K562 (cell line): Measurements from ENCODE around the gene ANKRD44. TPM values are rescaled to one million over a fixed set of nuclear protein-coding genes. Genes with fewer than 3 reads are reported as not detected.

ENCODE experiments used
- polyA plus RNA-seq, 8 experiments: library from polyadenylated mRNA; depleted of rRNA in 4 of 8; stranded (reverse) in 5 of 8; unstranded in 3 of 8; fragments of >200 nt; fragmentation: Nextera tagmentation in 2 of 8; fragmentation: Illumina TruSeq in 1 of 8; extraction: Ambion mirVana in 2 of 8; extraction: Trizol in 1 of 8; gene quantifications; 2 replicates each; pipeline versions ENCODE4 v1.2.1 to v1.2.3, GENCODE V29; 2011 to 2014; ENCODE audit warnings: inconsistent platforms in 1 of 8, missing spikeins in 1 of 8
- total RNA-seq, 7 experiments: library from RNA; depleted of rRNA in 6 of 7; stranded (reverse); fragments of >200 nt in 6 of 7; fragmentation: Illumina TruSeq in 2 of 7; extraction: Trizol in 2 of 7; gene quantifications; 2 replicates each; pipeline versions ENCODE4 v1.2.1 to v1.2.3, GENCODE V29; 2011 to 2021; ENCODE audit warnings: low replicate concordance in 1 of 7
- TF ChIP-seq, protein P1 (sequence below), 3 experiments: fragments of 200-800 bp in 1 of 3; fragments of 250-450 bp in 1 of 3; fragments of 450-650 bp in 1 of 3; sonication (Bioruptor Pico) in 1 of 3; sonication (Bioruptor generic) in 1 of 3; formaldehyde crosslinking in 1 of 3; IDR thresholded peaks; 2 replicates each; pipeline versions ENCODE4 v1.6.1 to v1.8.0; 2016 to 2022; ENCODE audit warnings: mild to moderate bottlenecking in 2 of 3, missing genetic modification characterization in 2 of 3, missing compliant biosample characterization in 1 of 3, moderate library complexity in 1 of 3

Gene ANKRD44
- total and polyA plus RNA-seq, 9 of the 15 experiments (the other 6 are each of a cell fraction or from before 2014, with no cell fraction given): 0.03 to 0.64 (median 0.07) TPM; not detected in 3

DNA sequence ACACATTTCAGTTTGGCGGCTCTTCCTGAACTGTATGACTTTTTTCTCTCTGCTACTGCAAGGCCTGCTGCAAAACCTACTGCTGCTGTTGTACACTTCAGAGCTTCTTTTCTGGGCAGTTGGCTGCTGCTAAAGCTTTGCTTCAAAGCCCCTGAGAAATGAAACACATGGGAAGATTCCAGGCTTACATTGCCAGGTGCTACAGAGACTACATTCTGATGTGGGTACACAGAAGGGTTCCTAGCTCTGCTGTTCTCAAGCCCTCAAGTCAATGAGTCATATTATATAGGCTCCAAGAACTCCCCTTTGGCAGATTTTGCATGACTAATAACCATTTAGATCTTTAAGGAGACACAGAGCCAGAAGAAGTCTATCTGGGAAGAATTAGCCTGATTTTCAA lies 371.2 kb downstream of the ANKRD44 start (continued):
- TF ChIP-seq, protein P1, sequence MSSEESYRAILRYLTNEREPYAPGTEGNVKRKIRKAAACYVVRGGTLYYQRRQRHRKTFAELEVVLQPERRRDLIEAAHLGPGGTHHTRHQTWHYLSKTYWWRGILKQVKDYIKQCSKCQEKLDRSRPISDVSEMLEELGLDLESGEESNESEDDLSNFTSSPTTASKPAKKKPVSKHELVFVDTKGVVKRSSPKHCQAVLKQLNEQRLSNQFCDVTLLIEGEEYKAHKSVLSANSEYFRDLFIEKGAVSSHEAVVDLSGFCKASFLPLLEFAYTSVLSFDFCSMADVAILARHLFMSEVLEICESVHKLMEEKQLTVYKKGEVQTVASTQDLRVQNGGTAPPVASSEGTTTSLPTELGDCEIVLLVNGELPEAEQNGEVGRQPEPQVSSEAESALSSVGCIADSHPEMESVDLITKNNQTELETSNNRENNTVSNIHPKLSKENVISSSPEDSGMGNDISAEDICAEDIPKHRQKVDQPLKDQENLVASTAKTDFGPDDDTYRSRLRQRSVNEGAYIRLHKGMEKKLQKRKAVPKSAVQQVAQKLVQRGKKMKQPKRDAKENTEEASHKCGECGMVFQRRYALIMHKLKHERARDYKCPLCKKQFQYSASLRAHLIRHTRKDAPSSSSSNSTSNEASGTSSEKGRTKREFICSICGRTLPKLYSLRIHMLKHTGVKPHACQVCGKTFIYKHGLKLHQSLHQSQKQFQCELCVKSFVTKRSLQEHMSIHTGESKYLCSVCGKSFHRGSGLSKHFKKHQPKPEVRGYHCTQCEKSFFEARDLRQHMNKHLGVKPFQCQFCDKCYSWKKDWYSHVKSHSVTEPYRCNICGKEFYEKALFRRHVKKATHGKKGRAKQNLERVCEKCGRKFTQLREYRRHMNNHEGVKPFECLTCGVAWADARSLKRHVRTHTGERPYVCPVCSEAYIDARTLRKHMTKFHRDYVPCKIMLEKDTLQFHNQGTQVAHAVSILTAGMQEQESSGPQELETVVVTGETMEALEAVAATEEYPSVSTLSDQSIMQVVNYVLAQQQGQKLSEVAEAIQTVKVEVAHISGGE (CRISPR knock-in tag; IDR thresholded peaks at IDR 0.05): no peak

Other genes with a start within 250 kb of the ANKRD44 start
- gene SF3B1, start 124.2 kb upstream of the ANKRD44 start, total RNA-seq (2014; rRNA removed): 96.2 and 118 TPM in 2 replicates
- 209 and 283 TPM in 2 replicates for gene SF3B1, start 124.2 kb upstream of the ANKRD44 start, total RNA-seq (2014; rRNA removed; fragmentation: Illumina TruSeq; extraction: Trizol)
- 168 and 176 TPM in 2 replicates for gene SF3B1, start 124.2 kb upstream of the ANKRD44 start, total RNA-seq (2015; rRNA removed; fragmentation: Illumina TruSeq; extraction: Trizol)
- gene SF3B1, start 124.2 kb upstream of the ANKRD44 start, total RNA-seq (2021): 180 and 182 TPM in 2 replicates
- gene SF3B1, start 124.2 kb upstream of the ANKRD44 start, polyA plus RNA-seq (2011; rRNA removed): 340 and 377 TPM in 2 replicates
- gene SF3B1, start 124.2 kb upstream of the ANKRD44 start, polyA plus RNA-seq (2014; fragmentation: Illumina TruSeq; extraction: Trizol): 238 and 243 TPM in 2 replicates
- 100 to 1,000 TPM; 125 to 177 TPM for gene SF3B1, start 124.2 kb upstream of the ANKRD44 start, polyA plus RNA-seq (2014; fragmentation: Nextera tagmentation; extraction: Ambion mirVana)
- 144 and 145 TPM in 2 replicates for gene SF3B1, start 124.2 kb upstream of the ANKRD44 start, polyA plus RNA-seq (2014; rRNA removed)
- gene COQ10B, start 142.8 kb upstream of the ANKRD44 start, total RNA-seq (2014; rRNA removed): 6.9 and 7.6 TPM in 2 replicates
- 13.1 and 15.9 TPM in 2 replicates for gene COQ10B, start 142.8 kb upstream of the ANKRD44 start, total RNA-seq (2014; rRNA removed; fragmentation: Illumina TruSeq; extraction: Trizol)
- 10.8 and 11.1 TPM in 2 replicates for gene COQ10B, start 142.8 kb upstream of the ANKRD44 start, total RNA-seq (2015; rRNA removed; fragmentation: Illumina TruSeq; extraction: Trizol)
- 8.5 and 9.8 TPM in 2 replicates for gene COQ10B, start 142.8 kb upstream of the ANKRD44 start, total RNA-seq (2021)
- 1.8 and 3.1 TPM in 2 replicates for gene COQ10B, start 142.8 kb upstream of the ANKRD44 start, polyA plus RNA-seq (2011; rRNA removed)
- 8.8 and 9.7 TPM in 2 replicates for gene COQ10B, start 142.8 kb upstream of the ANKRD44 start, polyA plus RNA-seq (2014; fragmentation: Illumina TruSeq; extraction: Trizol)
- 1 to 10 TPM; 7.2 to 7.7 TPM for gene COQ10B, start 142.8 kb upstream of the ANKRD44 start, polyA plus RNA-seq (2014; fragmentation: Nextera tagmentation; extraction: Ambion mirVana)
- 7.1 and 9.3 TPM in 2 replicates for gene COQ10B, start 142.8 kb upstream of the ANKRD44 start, polyA plus RNA-seq (2014; rRNA removed)
- gene HSPD1, start 189.1 kb upstream of the ANKRD44 start, total RNA-seq (2014; rRNA removed): 398 and 400 TPM in 2 replicates
- gene HSPD1, start 189.1 kb upstream of the ANKRD44 start, total RNA-seq (2014; rRNA removed; fragmentation: Illumina TruSeq; extraction: Trizol): 816 and 890 TPM in 2 replicates
- 663 and 710 TPM in 2 replicates for gene HSPD1, start 189.1 kb upstream of the ANKRD44 start, total RNA-seq (2015; rRNA removed; fragmentation: Illumina TruSeq; extraction: Trizol)
- 561 and 583 TPM in 2 replicates for gene HSPD1, start 189.1 kb upstream of the ANKRD44 start, total RNA-seq (2021)
- 411 and 575 TPM in 2 replicates for gene HSPD1, start 189.1 kb upstream of the ANKRD44 start, polyA plus RNA-seq (2011; rRNA removed)
- gene HSPD1, start 189.1 kb upstream of the ANKRD44 start, polyA plus RNA-seq (2014; fragmentation: Illumina TruSeq; extraction: Trizol): 654 and 736 TPM in 2 replicates
- 1,000 to 10,000 TPM in 1 of 2 experiments, 100 to 1,000 TPM in 1; 622 to 1,014 TPM for gene HSPD1, start 189.1 kb upstream of the ANKRD44 start, polyA plus RNA-seq (2014; fragmentation: Nextera tagmentation; extraction: Ambion mirVana)
- 508 and 510 TPM in 2 replicates for gene HSPD1, start 189.1 kb upstream of the ANKRD44 start, polyA plus RNA-seq (2014; rRNA removed)
- 395 and 427 TPM in 2 replicates for gene HSPE1, start 189.6 kb upstream of the ANKRD44 start, total RNA-seq (2014; rRNA removed)
- gene HSPE1, start 189.6 kb upstream of the ANKRD44 start, total RNA-seq (2014; rRNA removed; fragmentation: Illumina TruSeq; extraction: Trizol): 649 and 664 TPM in 2 replicates
- 576 and 612 TPM in 2 replicates for gene HSPE1, start 189.6 kb upstream of the ANKRD44 start, total RNA-seq (2015; rRNA removed; fragmentation: Illumina TruSeq; extraction: Trizol)
- 223 and 261 TPM in 2 replicates for gene HSPE1, start 189.6 kb upstream of the ANKRD44 start, total RNA-seq (2021)
- 267 and 371 TPM in 2 replicates for gene HSPE1, start 189.6 kb upstream of the ANKRD44 start, polyA plus RNA-seq (2011; rRNA removed)
- gene HSPE1, start 189.6 kb upstream of the ANKRD44 start, polyA plus RNA-seq (2014; fragmentation: Illumina TruSeq; extraction: Trizol): 574 and 695 TPM in 2 replicates
- 1,000 to 10,000 TPM in 1 of 2 experiments, 100 to 1,000 TPM in 1; 880 to 1,007 TPM for gene HSPE1, start 189.6 kb upstream of the ANKRD44 start, polyA plus RNA-seq (2014; fragmentation: Nextera tagmentation; extraction: Ambion mirVana)
- gene HSPE1, start 189.6 kb upstream of the ANKRD44 start, polyA plus RNA-seq (2014; rRNA removed): 843 and 986 TPM in 2 replicates
- 12.2 and 13.5 TPM in 2 replicates for gene MOB4, start 205.3 kb upstream of the ANKRD44 start, total RNA-seq (2014; rRNA removed)
- 27.7 and 31.3 TPM in 2 replicates for gene MOB4, start 205.3 kb upstream of the ANKRD44 start, total RNA-seq (2014; rRNA removed; fragmentation: Illumina TruSeq; extraction: Trizol)
- 18.1 and 21.0 TPM in 2 replicates for gene MOB4, start 205.3 kb upstream of the ANKRD44 start, total RNA-seq (2015; rRNA removed; fragmentation: Illumina TruSeq; extraction: Trizol)
- 13.8 and 16.8 TPM in 2 replicates for gene MOB4, start 205.3 kb upstream of the ANKRD44 start, total RNA-seq (2021)
- 15.3 and 25.6 TPM in 2 replicates for gene MOB4, start 205.3 kb upstream of the ANKRD44 start, polyA plus RNA-seq (2011; rRNA removed)
- 17.4 and 17.7 TPM in 2 replicates for gene MOB4, start 205.3 kb upstream of the ANKRD44 start, polyA plus RNA-seq (2014; fragmentation: Illumina TruSeq; extraction: Trizol)
- gene MOB4, start 205.3 kb upstream of the ANKRD44 start, polyA plus RNA-seq (2014; fragmentation: Nextera tagmentation; extraction: Ambion mirVana): 10 to 100 TPM; 29.6 to 30.8 TPM
- gene MOB4, start 205.3 kb upstream of the ANKRD44 start, polyA plus RNA-seq (2014; rRNA removed): 20.4 and 22.2 TPM in 2 replicates